GM12878 (cell line): ENCODE data around the gene GKN2. TPM values are rescaled to one million over a fixed set of nuclear protein-coding genes. Genes with fewer than 3 reads are reported as not detected.

Experiments
- ATAC-seq: fragments of 200-7000 bp; cut with Tn5 transposase; 3 replicates; pipeline ENCODE4 v1.9.1; 2020; ENCODE audit warnings: mild to moderate bottlenecking, moderate library complexity
- BruUV-seq: library from RNA; stranded (reverse); fragments of 400-500 nt; replicated peaks from 2 replicates; lab custom pipeline; 2021; lab: Mats Ljungman, UMichigan
- CTCF ChIA-PET: fragments of 300-600 bp; sonication (Branson Sonifier 250); formaldehyde crosslinking; extraction: SDS; loops from one replicate; lab custom pipeline; 2021; ENCODE audit warnings: inconsistent platforms; lab: Yijun Ruan, JAX
- POLR2A ChIA-PET: fragments of 350-600 bp; formaldehyde crosslinking; extraction: SDS; loops from one replicate; lab custom pipeline; 2021; ENCODE audit warnings: inconsistent platforms; lab: Charles Lee
- RAD21 ChIA-PET: fragments of 300-600 bp; sonication (Branson Sonifier 250); formaldehyde crosslinking; loops from one replicate; lab custom pipeline; 2023; ENCODE audit warnings: antibody characterized with exemption; ENCODE audit not compliant: unreplicated experiment; lab: Charles Lee
- SMC1A ChIA-PET: fragments of 300-600 bp; sonication (Branson Sonifier 250); formaldehyde crosslinking; loops from one replicate; lab custom pipeline; 2023; ENCODE audit not compliant: unreplicated experiment, uncharacterized antibody; lab: Charles Lee
- DNase-seq: peaks from one replicate; pipeline ENCODE4 v3.0.0-alpha.2; 2011; ENCODE audit warnings: low read depth, low spot score
- FAIRE-seq: peaks from 3 replicates; lab custom pipeline; 2011; peaks lifted over from hg19 to GRCh38; lab: Jason Lieb, UNC
- H2AFZ ChIP-seq: 2 replicates; pipeline ENCODE4 v1.6.0; 2011; ENCODE audit warnings: low read depth, low read length, control low read depth; ENCODE audit not compliant: control insufficient read depth
- H3K27ac ChIP-seq: 2 replicates; pipeline ENCODE4 v1.5.1; 2011; ENCODE audit warnings: control low read depth; ENCODE audit not compliant: control insufficient read depth, insufficient read depth
- H3K27me3 ChIP-seq, 2 experiments: replicated peaks in 1 of 2; 2 replicates each; pipeline versions ENCODE4 v1.6.0 to v1.6.1; 2011; ENCODE audit warnings: low read length in 1 of 2; ENCODE audit not compliant: control insufficient read depth in 2 of 2, insufficient read depth in 2 of 2
- H3K36me3 ChIP-seq, 2 experiments: 2 replicates each; pipeline ENCODE4 v1.5.1; 2011; ENCODE audit warnings: low read length in 1 of 2; ENCODE audit not compliant: control insufficient read depth in 2 of 2, insufficient read depth in 2 of 2
- H3K4me1 ChIP-seq: 2 replicates; pipeline ENCODE4 v1.6.1; 2011; ENCODE audit warnings: mild to moderate bottlenecking, low read length, moderate library complexity, mixed read lengths; ENCODE audit not compliant: control insufficient read depth, insufficient read depth
- H3K4me2 ChIP-seq: 2 replicates; pipeline ENCODE4 v1.6.0; 2011; ENCODE audit warnings: control low read depth; ENCODE audit not compliant: control insufficient read depth, insufficient read depth
- H3K4me3 ChIP-seq: fragments of 200-600 bp; sonication (generic); 2 replicates; pipeline ENCODE4 v1.5.1; 2016
- H3K79me2 ChIP-seq: 2 replicates; pipeline ENCODE4 v1.6.0; 2011; ENCODE audit warnings: low read length; ENCODE audit not compliant: control insufficient read depth, insufficient read depth
- H3K9ac ChIP-seq: 2 replicates; pipeline ENCODE4 v1.8.0; 2011; ENCODE audit warnings: low read length, control low read depth, mixed read lengths; ENCODE audit not compliant: control insufficient read depth, insufficient read depth
- H3K9me3 ChIP-seq: replicated peaks from 3 replicates; pipeline ENCODE4 v1.5.1; 2011; ENCODE audit warnings: mild to moderate bottlenecking, low read length; ENCODE audit not compliant: control insufficient read depth, insufficient read depth
- H4K20me1 ChIP-seq: 2 replicates; pipeline ENCODE4 v1.6.0; 2011; ENCODE audit not compliant: control insufficient read depth, insufficient read depth
- CTCF ChIP-seq, 3 experiments: IDR thresholded peaks in 2 of 3; conservative IDR thresholded peaks in 1 of 3; 2 replicates each; pipeline ENCODE4 v1.5.1; 2011; ENCODE audit warnings: low read depth in 3 of 3, low read length in 3 of 3, mild to moderate bottlenecking in 3 of 3, control low read depth in 2 of 3, moderate library complexity in 2 of 3, inconsistent platforms in 1 of 3, mixed read lengths in 1 of 3; ENCODE audit not compliant: control insufficient read depth in 2 of 3, insufficient read depth in 1 of 3; ENCODE audit errors: extremely low read depth in 1 of 3
- PBX3 ChIP-seq: IDR thresholded peaks from 2 replicates; pipeline ENCODE4 v1.6.1; 2011; ENCODE audit warnings: mild to moderate bottlenecking, low read depth, low read length, moderate library complexity; ENCODE audit not compliant: insufficient replicate concordance
- RAD21 ChIP-seq: IDR thresholded peaks from 2 replicates; pipeline ENCODE4 v1.6.1; 2011; ENCODE audit warnings: mild to moderate bottlenecking, low read depth, low read length, moderate library complexity; ENCODE audit not compliant: insufficient read depth
- SMC3 ChIP-seq: IDR thresholded peaks from 2 replicates; pipeline ENCODE4 v1.6.1; 2011; ENCODE audit warnings: low read length, improper control_type of control experiment, borderline replicate concordance
- YY1 ChIP-seq: IDR thresholded peaks from 2 replicates; pipeline ENCODE4 v1.6.1; 2011; ENCODE audit warnings: low read depth, mild to moderate bottlenecking, low read length
- WGBS: methylation state at CpG from one replicate; pipeline ENCODE4 v1.1.6; 2016; ENCODE audit warnings: low lambda C conversion rate; ENCODE audit not compliant: insufficient replicate concordance, insufficient coverage; ENCODE audit errors: missing lambda C conversion rate; 5-methylcytosine and 5-hydroxymethylcytosine counted together
- in situ Hi-C: fragments of 300-500 bp; cut with MboI; formaldehyde crosslinking; loops from 9 replicates; pipeline ENCODE4 v1.14.3; 2018; ENCODE audit warnings: mixed read lengths
- intact Hi-C: fragments of 100-400 bp; cut with micrococcal nuclease; formaldehyde crosslinking; loops from one replicate; pipeline ENCODE4 v1.14.2; 2022; ENCODE audit not compliant: unreplicated experiment
- polyA plus RNA-seq, 11 experiments: library from polyadenylated mRNA; depleted of rRNA in 4 of 11; unstranded in 6 of 11; stranded (reverse) in 5 of 11; fragments of >200 nt; fragmentation: Nextera tagmentation in 4 of 11; fragmentation: Illumina TruSeq in 1 of 11; extraction: Ambion mirVana in 4 of 11; extraction: Trizol in 1 of 11; gene quantifications; 1 replicate in 1 of 11; 2 replicates in 10 of 11; pipeline versions ENCODE4 v1.2.1 to v1.2.3, GENCODE V29; 2011 to 2016; ENCODE audit warnings: inconsistent platforms in 2 of 11, missing spikeins in 2 of 11, low read depth in 1 of 11
- total RNA-seq, 4 experiments: library from RNA; depleted of rRNA in 3 of 4; stranded (reverse); fragments of >200 nt in 3 of 4; fragmentation: Illumina TruSeq in 1 of 4; extraction: Trizol in 1 of 4; gene quantifications; 2 replicates each; pipeline versions ENCODE4 v1.2.1 to v1.2.3, GENCODE V29; 2013 to 2021

The GKN2 gene
- total and polyA plus RNA-seq, 10 of the 15 experiments (the other 5 are each of a cell fraction or from before 2014, with no cell fraction given): not detected

- peak; percentile 83 for ATAC-seq
- Histone ChIP-seq H3K27ac (no peak overlapping the region), H3K27me3 (peaks cover 0 to 2% of the 10 kb centered on the region in 2 experiments; a peak in 3 of 4 replicates), H3K4me2 (no peak overlapping the region), H3K79me2 (no peaks in the 10 kb centered on the region), H4K20me1 (no peaks in the 10 kb centered on the region), H3K9me3 (no peaks in the 10 kb centered on the region), H3K4me1 (no peaks in the 10 kb centered on the region), H3K36me3 (no peaks in the 10 kb centered on the region), H3K4me3 (no peak overlapping the region), H2AFZ (no peak overlapping the region), H3K9ac (no peak overlapping the region)
- intact Hi-C loops (loop anchor here (2.0 to 5.0 kb wide), 3 partner anchors 217 to 463 kb away; no protein-coding TSS in a partner anchor), in situ Hi-C loops (no loop called here)
- TF ChIP-seq SMC3 (peak; percentile 89), YY1 (peak; percentile 50; the same call in 1 of the 2 replicates), CTCF (IDR thresholded peaks at IDR 0.05 in 2 of 3, conservative IDR thresholded peaks at IDR 0.05 in 1 of 3; ENCODE audit: control insufficient read depth in 2 of 3, extremely low read depth in 1 of 3, insufficient read depth in 1 of 3, low read depth in 3 of 3, low read length in 3 of 3) (peak; percentile 87 to 96 (median 91)), PBX3 (no peak), RAD21 (peak; percentile 90)
- CTCF ChIA-PET: interaction anchor here (0.7 to 3.5 kb wide), 21 partner anchors 14 to 463 kb away, joined by 3 to 30 read pairs (median 4); partner anchors contain the start of gene FBXO48
- FAIRE-seq: peak; percentile 69
- BruUV-seq: no TSS peak
- DNase-seq: peak; percentile 12
- RAD21 ChIA-PET: interaction anchor here (0.6 to 3.1 kb wide), 7 partner anchors 18 to 462 kb away, joined by 3 to 20 read pairs (median 6); no protein-coding TSS in a partner anchor
- SMC1A ChIA-PET: interaction anchor here (0.9 to 3.1 kb wide), 7 partner anchors 173 to 461 kb away, joined by 3 to 18 read pairs (median 4); no protein-coding TSS in a partner anchor
- POLR2A ChIA-PET: interaction anchor here (1.0 kb wide), 1 partner anchor 161 kb away, joined by 3 read pairs; no protein-coding TSS in a partner anchor
- 36% methylated on average over 9 of the region's 9 CpGs for WGBS
Observed at GRCh38 chr2:68925295-68925896, 27.3 kb downstream of the GKN2 start.
